ENCODE data around the gene TRIM34. TPM values are rescaled to one million over a fixed set of nuclear protein-coding genes. Genes with fewer than 3 reads are reported as not detected.
A peak's percentile ranks its signal among the peaks of the same experiment; 100 is the strongest.

TRIM34 gene
- polyA plus RNA-seq, 1 donor (not counting 4 experiments of a cell fraction or from before 2014, with no cell fraction given): 20.5 TPM

- DNase-seq (ENCODE audit: low read depth, low spot score): no peak
- H3K27ac ChIP-seq (ENCODE audit: control insufficient read depth, insufficient read depth, low read length): peak overlapping the region; percentile 74
- no peaks in the 10 kb centered on the region for H3K27me3 ChIP-seq (ENCODE audit: control insufficient read depth, extremely low read depth, insufficient read depth, low read length)
- no peaks in the 10 kb centered on the region for H3K9me1 ChIP-seq (ENCODE audit: control insufficient read depth, extremely low read depth, insufficient read depth, low read length)
- peak overlapping the region; percentile 84 for H3K9ac ChIP-seq (ENCODE audit: control insufficient read depth, extremely low read depth, insufficient read depth, low read length)
- H3K9me3 ChIP-seq (ENCODE audit: control insufficient read depth, low read depth, low read length): no peaks in the 10 kb centered on the region
- no peaks in the 10 kb centered on the region for H3K79me2 ChIP-seq (ENCODE audit: control insufficient read depth, insufficient read depth, low read length)
- dilution Hi-C loops (cut with MboI; ENCODE audit: extremely low pct_ligation_motif_present, low sequenced_read_pairs): no loop called here
- TF ChIP-seq EZH2 (IDR thresholded peaks at IDR 0.05; ENCODE audit: low read length) (no peak), CTCF (optimal IDR thresholded peaks at IDR 0.05 in 1 of 3, IDR thresholded peaks at IDR 0.05 in 1 of 3, conservative IDR thresholded peaks at IDR 0.05 in 1 of 3; ENCODE audit: extremely low read depth in 1 of 3, insufficient read depth in 2 of 3, low read length in 3 of 3) (no peak)
- peak overlapping the region; percentile 87 for H2AFZ ChIP-seq (ENCODE audit: control insufficient read depth, low read length)
- no peaks in the 10 kb centered on the region for H4K20me1 ChIP-seq (ENCODE audit: control insufficient read depth, extremely low read depth, insufficient read depth, low read length)
- no peaks in the 10 kb centered on the region for H3K36me3 ChIP-seq (ENCODE audit: control insufficient read depth in 2 of 2, extremely low read depth in 1 of 2, insufficient read depth in 2 of 2, low read length in 2 of 2)
- peaks cover 37% of the 10 kb centered on the region for H3K4me1 ChIP-seq (ENCODE audit: control insufficient read depth, extremely low read depth, insufficient read depth, low read length)
- FAIRE-seq: no peak
- peak overlapping the region; percentile 55 to 92 (median 90) for H3K4me3 ChIP-seq (ENCODE audit: control insufficient read depth in 2 of 3, extremely low read depth in 1 of 3, insufficient read depth in 2 of 3, low read depth in 1 of 3, low read length in 3 of 3)
- H3K4me2 ChIP-seq (ENCODE audit: control insufficient read depth, extremely low read depth, insufficient read depth, low read depth, low read length): peak overlapping the region; percentile 100
These were observed 480 bp downstream of the TRIM34 start for GRCh38 chr11:5625281-5625680.

- Histone ChIP-seq H3K4me2 (ENCODE audit: control insufficient read depth, extremely low read depth, insufficient read depth, low read depth, low read length) (no peak overlapping the region), H3K9me3 (ENCODE audit: control insufficient read depth, low read depth, low read length) (no peaks in the 10 kb centered on the region), H3K36me3 (ENCODE audit: control insufficient read depth in 2 of 2, extremely low read depth in 1 of 2, insufficient read depth in 2 of 2, low read length in 2 of 2) (no peaks in the 10 kb centered on the region), H2AFZ (ENCODE audit: control insufficient read depth, low read length) (no peak overlapping the region), H3K9ac (ENCODE audit: control insufficient read depth, extremely low read depth, insufficient read depth, low read length) (no peak overlapping the region), H3K4me1 (ENCODE audit: control insufficient read depth, extremely low read depth, insufficient read depth, low read length) (peaks cover 28% of the 10 kb centered on the region), H4K20me1 (ENCODE audit: control insufficient read depth, extremely low read depth, insufficient read depth, low read length) (no peaks in the 10 kb centered on the region), H3K27ac (ENCODE audit: control insufficient read depth, insufficient read depth, low read length) (no peak overlapping the region), H3K4me3 (ENCODE audit: control insufficient read depth in 2 of 3, extremely low read depth in 1 of 3, insufficient read depth in 2 of 3, low read depth in 1 of 3, low read length in 3 of 3) (no peak overlapping the region), H3K79me2 (ENCODE audit: control insufficient read depth, insufficient read depth, low read length) (no peaks in the 10 kb centered on the region), H3K27me3 (ENCODE audit: control insufficient read depth, extremely low read depth, insufficient read depth, low read length) (no peaks in the 10 kb centered on the region), H3K9me1 (ENCODE audit: control insufficient read depth, extremely low read depth, insufficient read depth, low read length) (no peaks in the 10 kb centered on the region)
- DNase-seq (ENCODE audit: low read depth, low spot score): no peak
- dilution Hi-C loops (cut with MboI; ENCODE audit: extremely low pct_ligation_motif_present, low sequenced_read_pairs): no loop called here
- FAIRE-seq: no peak
- TF ChIP-seq EZH2 (IDR thresholded peaks at IDR 0.05; ENCODE audit: low read length) (no peak), CTCF (optimal IDR thresholded peaks at IDR 0.05 in 1 of 3, IDR thresholded peaks at IDR 0.05 in 1 of 3, conservative IDR thresholded peaks at IDR 0.05 in 1 of 3; ENCODE audit: extremely low read depth in 1 of 3, insufficient read depth in 2 of 3, low read length in 3 of 3) (no peak)
These were observed 1.4 kb downstream of the TRIM34 start for GRCh38 chr11:5626196-5626595.

Data from keratinocyte (primary cell).